ENCODE data around the gene KRTAP5-6.

Gene KRTAP5-6

GRCh38 chr11:1718326-1718725 lies 21.3 kb downstream of the KRTAP5-6 start:
- TF ChIP-seq CTCF (IDR thresholded peaks at IDR 0.05; ENCODE audit: insufficient read depth, missing control alignments), result no peak
- FAIRE-seq, result no peak

GRCh38 chr11:1719781-1720180 lies 22.8 kb downstream of the KRTAP5-6 start:
- no peak for FAIRE-seq
- no peak for TF ChIP-seq CTCF (IDR thresholded peaks at IDR 0.05; ENCODE audit: insufficient read depth, missing control alignments)

More at GRCh38 chr11:1718326-1718725, 21.3 kb downstream of the KRTAP5-6 start:
- no peak for DNase-seq (ENCODE audit: insufficient read length, low spot score)

GRCh38 chr11:1727096-1727690 lies 30.2 kb downstream of the KRTAP5-6 start:
- FAIRE-seq (no peak), DNase-seq (ENCODE audit: insufficient read length, low spot score) (no peak)

More at GRCh38 chr11:1719781-1720180, 22.8 kb downstream of the KRTAP5-6 start:
- DNase-seq (ENCODE audit: insufficient read length, low spot score), result no peak

GRCh38 chr11:1727861-1728260 lies 30.9 kb downstream of the KRTAP5-6 start:
- TF ChIP-seq CTCF (IDR thresholded peaks at IDR 0.05; ENCODE audit: insufficient read depth, missing control alignments), result no peak
- FAIRE-seq (no peak), DNase-seq (ENCODE audit: insufficient read length, low spot score) (no peak)

More at GRCh38 chr11:1727096-1727690, 30.2 kb downstream of the KRTAP5-6 start:
- TF ChIP-seq CTCF (IDR thresholded peaks at IDR 0.05; ENCODE audit: insufficient read depth, missing control alignments), result no peak

GRCh38 chr11:1728301-1728700 lies 31.3 kb downstream of the KRTAP5-6 start:
- TF ChIP-seq CTCF (IDR thresholded peaks at IDR 0.05; ENCODE audit: insufficient read depth, missing control alignments), result no peak
- FAIRE-seq, result no peak

GRCh38 chr11:1728931-1729691 lies 32.1 kb downstream of the KRTAP5-6 start:
- DNase-seq (ENCODE audit: insufficient read length, low spot score), result no peak

More at GRCh38 chr11:1728301-1728700, 31.3 kb downstream of the KRTAP5-6 start:
- DNase-seq (ENCODE audit: insufficient read length, low spot score), result no peak

More at GRCh38 chr11:1728931-1729691, 32.1 kb downstream of the KRTAP5-6 start:
- FAIRE-seq, result no peak
- no peak for TF ChIP-seq CTCF (IDR thresholded peaks at IDR 0.05; ENCODE audit: insufficient read depth, missing control alignments)

Data from D721Med (cell line).